ENCODE results near the gene PDIK1L. TPM values are rescaled to one million over a fixed set of nuclear protein-coding genes. Genes with fewer than 3 reads are reported as not detected.
A peak's percentile ranks its signal among the peaks of the same experiment; 100 is the strongest.

Gene PDIK1L
- total and polyA plus RNA-seq, 2 of the 8 experiments (the other 6 are each of a cell fraction or from before 2014, with no cell fraction given) = 0.95 to 4.5 TPM

DNA sequence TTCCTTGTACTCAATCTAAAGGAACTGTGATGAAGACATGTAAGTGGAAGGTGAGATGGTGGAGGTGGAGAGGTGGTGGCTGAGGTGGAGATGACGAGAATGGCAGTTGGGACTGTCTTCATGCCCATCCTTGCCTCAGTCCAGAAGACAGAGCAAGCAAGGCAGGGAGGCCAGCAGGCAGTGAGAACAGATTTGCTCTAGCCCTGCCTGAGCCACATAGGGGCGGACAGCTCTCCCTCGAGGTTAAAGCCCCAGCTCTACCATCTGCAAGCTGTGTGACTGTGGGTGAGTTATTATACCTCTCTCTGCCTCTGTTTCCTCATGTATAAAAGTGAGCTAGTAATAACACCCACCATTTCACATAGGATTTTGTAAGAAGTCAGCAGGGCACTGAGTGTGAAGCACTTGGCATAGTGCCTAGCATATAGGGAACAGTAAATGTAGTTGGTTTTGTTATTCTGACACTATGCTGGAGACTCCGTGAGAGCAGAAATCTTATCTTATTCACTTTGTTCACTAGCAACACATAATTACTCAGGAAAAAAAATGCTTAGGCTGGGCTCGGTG is 42.4 kb downstream of the PDIK1L start:
- 70% methylated on average over 5 of the region's 5 CpGs; no CpG with 5 or more reads in 1 of the 2 experiments for WGBS, 2 experiments (ENCODE audit: extremely low coverage in 1 of 2, insufficient coverage in 1 of 2, insufficient read length in 1 of 2, insufficient replicate concordance in 2 of 2, low coverage in 1 of 2, low lambda C conversion rate in 2 of 2, missing lambda C conversion rate in 1 of 2)
- Histone ChIP-seq H2AK5ac (ENCODE audit: low read depth, low read length) (no peak overlapping the region), H4K91ac (replicated peaks; ENCODE audit: insufficient read length, low read length) (no peak overlapping the region), H4K8ac (ENCODE audit: extremely low read depth, insufficient read depth, low read length) (no peak overlapping the region), H3K27me3 (replicated peaks in 1 of 4; ENCODE audit: control insufficient read depth in 3 of 4, extremely low read depth in 1 of 4, insufficient read depth in 3 of 4, low read length in 3 of 4) (peaks cover 25 to 72% (median 55%) of the 10 kb centered on the region in 4 experiments), H2BK5ac (ENCODE audit: low read depth, low read length) (no peak overlapping the region), H4K5ac (ENCODE audit: insufficient read length, low read depth, low read length) (no peak overlapping the region), H3K4me1 (replicated peaks in 1 of 4; ENCODE audit: control insufficient read depth in 3 of 4, insufficient read depth in 4 of 4, low read length in 3 of 4) (peaks cover 14 to 36% (median 25%) of the 10 kb centered on the region in 4 experiments), H3K9me3 (ENCODE audit: insufficient read depth in 2 of 2, low read depth in 1 of 2, low read length in 1 of 2) (no peaks in the 10 kb centered on the region), H3K4me3 (ENCODE audit: extremely low read depth in 1 of 4, insufficient read depth in 2 of 4, low read depth in 3 of 4, low read length in 4 of 4) (no peak overlapping the region), H2BK120ac (replicated peaks; ENCODE audit: low read depth, low read length) (no peak overlapping the region), H3K36me3 (ENCODE audit: control insufficient read depth in 2 of 4, insufficient read depth in 4 of 4, low read length in 3 of 4) (no peaks in the 10 kb centered on the region), H3K18ac (ENCODE audit: extremely low read depth, low read length) (no peak overlapping the region), H3K27ac (ENCODE audit: low read depth, low read length) (no peak overlapping the region), H2BK12ac (ENCODE audit: low read depth, low read length) (no peak overlapping the region), H3K4ac (replicated peaks; ENCODE audit: insufficient read length, low read depth, low read length) (no peak overlapping the region), H3K79me1 (ENCODE audit: low read depth, low read length) (no peaks in the 10 kb centered on the region), H3K56ac (replicated peaks; ENCODE audit: insufficient read length, low read depth, low read length) (no peak overlapping the region), H2BK20ac (ENCODE audit: low read length) (no peak overlapping the region), H3K14ac (ENCODE audit: insufficient read length) (no peak overlapping the region), H2BK15ac (ENCODE audit: low read length) (no peak overlapping the region), H2AFZ (ENCODE audit: low read length) (no peak overlapping the region), H4K20me1 (replicated peaks in 1 of 2; ENCODE audit: control insufficient read depth in 1 of 2, insufficient read depth in 2 of 2, low read length in 2 of 2) (peaks cover 10 to 11% of the 10 kb centered on the region in 2 experiments), H3K79me2 (ENCODE audit: control insufficient read depth in 1 of 2, insufficient read depth in 2 of 2, low read length in 2 of 2) (no peaks in the 10 kb centered on the region), H3K4me2 (ENCODE audit: insufficient read depth in 1 of 2, low read depth in 2 of 2, low read length in 2 of 2) (peak overlapping the region; percentile 74 to 80; a peak in 1 of 4 replicates), H3K9ac (replicated peaks in 1 of 4; ENCODE audit: extremely low read depth in 1 of 4, low read depth in 3 of 4, low read length in 3 of 4) (no peak overlapping the region), H3K23ac (ENCODE audit: insufficient read length) (no peak overlapping the region), H3K23me2 (ENCODE audit: low read depth, low read length) (peaks cover 10% of the 10 kb centered on the region)
- ChIA-PET CTCF (ENCODE audit: partially characterized antibody) (interaction anchor here (1.0 to 6.0 kb wide), 7 partner anchors 9 to 125 kb away, joined by 3 to 47 read pairs (median 5); partner anchors contain the start of genes C1orf232, CEP85 and ZNF593), POLR2A (ENCODE audit: partially characterized antibody) (no interaction called here)
- no peak for TF ChIP-seq POLR2A (IDR thresholded peaks at IDR 0.05; ENCODE audit: control extremely low read depth in 1 of 2, low read depth in 2 of 2, low read length in 2 of 2)
- no peak for TF ChIP-seq HDAC6 (IDR thresholded peaks at IDR 0.05; ENCODE audit: low read depth, low read length)
- TF ChIP-seq TCF12 (IDR thresholded peaks at IDR 0.05; ENCODE audit: low read depth, low read length) = 0 out of 2 replicates have a peak, but pooled peaks have one; percentile 27
- no peak for TF ChIP-seq ZNF274 (IDR thresholded peaks at IDR 0.05; ENCODE audit: borderline replicate concordance, extremely low read depth, low read length)
- no peak for DNase-seq (ENCODE audit: low read depth in 1 of 2, low spot score in 2 of 2)
- FAIRE-seq = no peak
